ENCODE results near the gene CUZD1.

CUZD1 gene

GRCh38 chr10:122802282-122802681, 43.4 kb downstream of the CUZD1 start:
- no peak overlapping the region for H3K27ac ChIP-seq
- H3K4me2 ChIP-seq: no peak overlapping the region
- TF ChIP-seq CTCF (conservative IDR thresholded peaks at IDR 0.05; ENCODE audit: low read depth, low read length): no peak
- no peak overlapping the region for H2AFZ ChIP-seq (ENCODE audit: low read depth)
- no peak overlapping the region for H3K9ac ChIP-seq
- no peaks in the 10 kb centered on the region for H3K79me2 ChIP-seq (ENCODE audit: insufficient read depth, low read depth)
- no peaks in the 10 kb centered on the region for H3K27me3 ChIP-seq (ENCODE audit: insufficient read depth, low read depth)
- H4K20me1 ChIP-seq (ENCODE audit: insufficient read depth): no peaks in the 10 kb centered on the region
- no peaks in the 10 kb centered on the region for H3K36me3 ChIP-seq (ENCODE audit: insufficient read depth)
- no peak overlapping the region for H3K4me3 ChIP-seq (IDR thresholded peaks at IDR 0.05; ENCODE audit: insufficient read depth, low read depth, low read length)
- no peaks in the 10 kb centered on the region for H3K4me1 ChIP-seq (ENCODE audit: low read depth, poor library complexity, severe bottlenecking)

- no peak for TF ChIP-seq CTCF (conservative IDR thresholded peaks at IDR 0.05; ENCODE audit: low read depth, low read length)
- H3K4me2 ChIP-seq: no peak overlapping the region
- no peak overlapping the region for H2AFZ ChIP-seq (ENCODE audit: low read depth)
Observed at GRCh38 chr10:122798704-122799231, 46.9 kb downstream of the CUZD1 start.

GRCh38 chr10:122796796-122797195, 48.9 kb downstream of the CUZD1 start:
- Histone ChIP-seq H3K4me2 (no peak overlapping the region), H3K36me3 (ENCODE audit: insufficient read depth) (no peaks in the 10 kb centered on the region), H3K9ac (no peak overlapping the region), H3K79me2 (ENCODE audit: insufficient read depth, low read depth) (no peaks in the 10 kb centered on the region), H3K27ac (no peak overlapping the region), H3K27me3 (ENCODE audit: insufficient read depth, low read depth) (no peaks in the 10 kb centered on the region), H3K4me1 (ENCODE audit: low read depth, poor library complexity, severe bottlenecking) (no peaks in the 10 kb centered on the region), H3K4me3 (IDR thresholded peaks at IDR 0.05; ENCODE audit: insufficient read depth, low read depth, low read length) (no peak overlapping the region), H4K20me1 (ENCODE audit: insufficient read depth) (no peaks in the 10 kb centered on the region), H2AFZ (ENCODE audit: low read depth) (no peak overlapping the region)
- TF ChIP-seq CTCF (conservative IDR thresholded peaks at IDR 0.05; ENCODE audit: low read depth, low read length): no peak

More at GRCh38 chr10:122798704-122799231, 46.9 kb downstream of the CUZD1 start:
- Histone ChIP-seq H3K4me3 (IDR thresholded peaks at IDR 0.05; ENCODE audit: insufficient read depth, low read depth, low read length) (no peak overlapping the region), H3K27ac (no peak overlapping the region), H3K9ac (no peak overlapping the region), H3K4me1 (ENCODE audit: low read depth, poor library complexity, severe bottlenecking) (no peaks in the 10 kb centered on the region), H3K79me2 (ENCODE audit: insufficient read depth, low read depth) (no peaks in the 10 kb centered on the region), H3K27me3 (ENCODE audit: insufficient read depth, low read depth) (no peaks in the 10 kb centered on the region), H3K36me3 (ENCODE audit: insufficient read depth) (no peaks in the 10 kb centered on the region), H4K20me1 (ENCODE audit: insufficient read depth) (no peaks in the 10 kb centered on the region)

- no peak for TF ChIP-seq CTCF (conservative IDR thresholded peaks at IDR 0.05; ENCODE audit: low read depth, low read length)
- Histone ChIP-seq H3K9ac (no peak overlapping the region), H3K4me3 (IDR thresholded peaks at IDR 0.05; ENCODE audit: insufficient read depth, low read depth, low read length) (no peak overlapping the region), H3K36me3 (ENCODE audit: insufficient read depth) (no peaks in the 10 kb centered on the region), H2AFZ (ENCODE audit: low read depth) (no peak overlapping the region), H3K4me1 (ENCODE audit: low read depth, poor library complexity, severe bottlenecking) (no peaks in the 10 kb centered on the region), H3K27me3 (ENCODE audit: insufficient read depth, low read depth) (no peaks in the 10 kb centered on the region), H3K27ac (no peak overlapping the region), H4K20me1 (ENCODE audit: insufficient read depth) (no peaks in the 10 kb centered on the region), H3K79me2 (ENCODE audit: insufficient read depth, low read depth) (no peaks in the 10 kb centered on the region), H3K4me2 (no peak overlapping the region)
Observed at GRCh38 chr10:122795924-122796323, 49.7 kb downstream of the CUZD1 start.
